A673 (cell line): ENCODE data around the gene KRT71. TPM values are rescaled to one million over a fixed set of nuclear protein-coding genes. Genes with fewer than 3 reads are reported as not detected.

Source experiments
- BruUV-seq: library from RNA; stranded (reverse); fragments of 400-500 nt; replicated peaks from 2 replicates; lab custom pipeline; 2021; lab: Mats Ljungman, UMichigan
- CTCF ChIA-PET: fragments of 300-600 bp; sonication (Branson Sonifier 250); formaldehyde crosslinking; loops from one replicate; lab custom pipeline; 2022; ENCODE audit warnings: antibody characterized with exemption; lab: Charles Lee
- POLR2A ChIA-PET: fragments of 300-600 bp; sonication (Branson Sonifier 250); formaldehyde crosslinking; loops from one replicate; lab custom pipeline; 2022; ENCODE audit warnings: antibody characterized with exemption; ENCODE audit not compliant: low non-redundant PET; lab: Charles Lee
- DNase-seq: peaks from one replicate; pipeline ENCODE4 v3.0.0-alpha.2; 2015; ENCODE audit warnings: low spot score
- H3K27ac ChIP-seq: fragments of 200-600 bp; sonication (generic); 2 replicates; pipeline ENCODE4 v1.5.1; 2016; ENCODE audit warnings: mixed run types, low read depth, mild to moderate bottlenecking, mixed read lengths, antibody characterized with exemption, low read length; ENCODE audit not compliant: poor library complexity, severe bottlenecking
- H3K27me3 ChIP-seq: fragments of 200-600 bp; sonication (generic); replicated peaks from 2 replicates; pipeline ENCODE4 v1.6.1; 2017; ENCODE audit warnings: mixed run types, low read depth, mild to moderate bottlenecking, mixed read lengths, antibody characterized with exemption, low read length; ENCODE audit not compliant: insufficient read depth, poor library complexity
- H3K36me3 ChIP-seq: fragments of 200-600 bp; sonication (generic); 2 replicates; pipeline ENCODE4 v1.6.1; 2016; ENCODE audit warnings: mixed run types, mild to moderate bottlenecking, mixed read lengths, antibody characterized with exemption, low read length; ENCODE audit not compliant: insufficient read depth, poor library complexity, severe bottlenecking
- H3K4me1 ChIP-seq: fragments of 200-600 bp; sonication (generic); 2 replicates; pipeline ENCODE4 v1.6.1; 2017; ENCODE audit warnings: mixed run types, mild to moderate bottlenecking, mixed read lengths, antibody characterized with exemption, low read length; ENCODE audit not compliant: insufficient read depth, poor library complexity, severe bottlenecking
- H3K4me3 ChIP-seq: fragments of 200-600 bp; sonication (generic); 2 replicates; pipeline ENCODE4 v1.5.1; 2016; ENCODE audit warnings: low read depth, mixed run types, mild to moderate bottlenecking, mixed read lengths, low read length; ENCODE audit not compliant: poor library complexity, severe bottlenecking
- H3K9me3 ChIP-seq: fragments of 200-600 bp; sonication (generic); 2 replicates; pipeline ENCODE4 v1.6.1; 2016; ENCODE audit warnings: mixed run types, low read depth, mild to moderate bottlenecking, mixed read lengths, antibody characterized with exemption, low read length; ENCODE audit not compliant: poor library complexity, severe bottlenecking
- CTCF ChIP-seq: fragments of 300-800, 200-600 bp; sonication (generic); conservative IDR thresholded peaks from 2 replicates; pipeline ENCODE4 v1.5.1; 2017; ENCODE audit warnings: low read depth, mild to moderate bottlenecking, antibody characterized with exemption, low read length, moderate library complexity, mixed read lengths
- EZH2 ChIP-seq: fragments of 200-600 bp; sonication (generic); IDR thresholded peaks from 2 replicates; pipeline ENCODE4 v1.6.1; 2017; ENCODE audit warnings: borderline replicate concordance, low read depth, mild to moderate bottlenecking, mixed read lengths, antibody characterized with exemption, low read length; ENCODE audit not compliant: poor library complexity, severe bottlenecking
- intact Hi-C: fragments of 100-400 bp; cut with micrococcal nuclease; formaldehyde crosslinking; loops from one replicate; pipeline ENCODE4 v1.10.0; 2022; ENCODE audit not compliant: unreplicated experiment
- total RNA-seq: library from RNA; stranded (reverse); gene quantifications from 2 replicates; pipeline ENCODE4 v1.2.3, GENCODE V29; 2021

The KRT71 gene
- total RNA-seq, 1 experiment from 2014 or later, result not detected

GRCh38 chr12:52527121-52527800, 25.7 kb downstream of the KRT71 start:
- ChIA-PET CTCF (no interaction called here), POLR2A (no interaction called here)
- intact Hi-C loops, result no loop called here
- H3K27me3 ChIP-seq, result no peaks in the 10 kb centered on the region
- H3K36me3 ChIP-seq, result no peaks in the 10 kb centered on the region
- H3K4me1 ChIP-seq, result peaks cover 10% of the 10 kb centered on the region
- no peak overlapping the region for H3K27ac ChIP-seq
- H3K4me3 ChIP-seq, result no peak overlapping the region
- H3K9me3 ChIP-seq, result no peaks in the 10 kb centered on the region
- DNase-seq, result no peak
- TF ChIP-seq CTCF (no peak), EZH2 (no peak)
- no TSS peak for BruUV-seq

GRCh38 chr12:52526511-52526951, 26.4 kb downstream of the KRT71 start:
- Histone ChIP-seq H3K27me3 (no peaks in the 10 kb centered on the region), H3K27ac (no peak overlapping the region), H3K36me3 (no peaks in the 10 kb centered on the region), H3K4me1 (peaks cover 14% of the 10 kb centered on the region), H3K9me3 (no peaks in the 10 kb centered on the region), H3K4me3 (no peak overlapping the region)
- CTCF ChIA-PET, result no interaction called here
- intact Hi-C loops, result no loop called here
- BruUV-seq, result no TSS peak
- POLR2A ChIA-PET, result no interaction called here
- TF ChIP-seq CTCF, result no peak
- no peak for DNase-seq

- CTCF ChIA-PET, result no interaction called here
- Histone ChIP-seq H3K4me1 (peaks cover 14% of the 10 kb centered on the region), H3K27me3 (no peaks in the 10 kb centered on the region), H3K36me3 (no peaks in the 10 kb centered on the region), H3K27ac (no peak overlapping the region), H3K4me3 (no peak overlapping the region), H3K9me3 (no peaks in the 10 kb centered on the region)
- intact Hi-C loops, result no loop called here
- TF ChIP-seq EZH2, result no peak
- TF ChIP-seq CTCF, result no peak
- POLR2A ChIA-PET, result no interaction called here
- DNase-seq, result no peak
- BruUV-seq, result no TSS peak
Measured at GRCh38 chr12:52525661-52526499, 27.1 kb downstream of the KRT71 start.
